Measurements from ENCODE around the gene RAPGEF6. TPM values are rescaled to one million over a fixed set of nuclear protein-coding genes. Genes with fewer than 3 reads are reported as not detected.

RAPGEF6 gene
- total and polyA plus RNA-seq, 9 of the 15 experiments (the other 6 are each of a cell fraction or from before 2014, with no cell fraction given) = 2.7 to 23.4 (median 12.7) TPM

- TF ChIP-seq MLLT1 (IDR thresholded peaks at IDR 0.05) (no peak), CEBPG (CRISPR knock-in tag; IDR thresholded peaks at IDR 0.05) (no peak), CEBPG (tag; conservative IDR thresholded peaks at IDR 0.05 in 1 of 2, IDR thresholded peaks at IDR 0.05 in 1 of 2) (peak in 1 of 2 experiments; percentile 45; a peak in 3 of 4 replicates), STAG1 (CRISPR knock-in tag; IDR thresholded peaks at IDR 0.05; ENCODE audit: borderline replicate concordance) (peak; percentile 45; the same call in 1 of the 2 replicates), ARID2 (IDR thresholded peaks at IDR 0.05) (0 out of 2 replicates have a peak, but pooled peaks have one; percentile 29)
- TF ChIP-seq, protein P1, sequence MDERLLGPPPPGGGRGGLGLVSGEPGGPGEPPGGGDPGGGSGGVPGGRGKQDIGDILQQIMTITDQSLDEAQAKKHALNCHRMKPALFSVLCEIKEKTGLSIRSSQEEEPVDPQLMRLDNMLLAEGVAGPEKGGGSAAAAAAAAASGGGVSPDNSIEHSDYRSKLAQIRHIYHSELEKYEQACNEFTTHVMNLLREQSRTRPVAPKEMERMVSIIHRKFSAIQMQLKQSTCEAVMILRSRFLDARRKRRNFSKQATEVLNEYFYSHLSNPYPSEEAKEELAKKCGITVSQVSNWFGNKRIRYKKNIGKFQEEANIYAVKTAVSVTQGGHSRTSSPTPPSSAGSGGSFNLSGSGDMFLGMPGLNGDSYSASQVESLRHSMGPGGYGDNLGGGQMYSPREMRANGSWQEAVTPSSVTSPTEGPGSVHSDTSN (CRISPR knock-in tag; IDR thresholded peaks at IDR 0.05; ENCODE audit: low read depth) = no peak
- TF ChIP-seq, protein P1 (tag; conservative IDR thresholded peaks at IDR 0.05; ENCODE audit: low read depth) = peak; percentile 69
Measured at GRCh38 chr5:131589510-131590348, 45.3 kb downstream of the RAPGEF6 start (continued).

All from K562 (cell line).